ENCODE measurements around the gene FRS2. TPM values are rescaled to one million over a fixed set of nuclear protein-coding genes. Genes with fewer than 3 reads are reported as not detected.
A peak's percentile ranks its signal among the peaks of the same experiment; 100 is the strongest.

Gene FRS2
- total RNA-seq, 1 donor from 2014 or later, result 29.7 TPM

GRCh38 chr12:69534389-69534822, 64.2 kb downstream of the FRS2 start:
- DNase-seq (peak; percentile 39), ATAC-seq (peak; percentile 99 to 100)
- Histone ChIP-seq H3K4me1 (peaks cover 18% of the 10 kb centered on the region), H3K27me3 (ENCODE audit: low read depth) (no peaks in the 10 kb centered on the region), H3K27ac (peak overlapping the region; percentile 64), H3K4me3 (no peak overlapping the region), H3K36me3 (peaks cover 15% of the 10 kb centered on the region), H3K9me3 (no peaks in the 10 kb centered on the region)
- no peak for TF ChIP-seq CTCF (IDR thresholded peaks at IDR 0.05)
- intact Hi-C loops (cut with DNase I), result no loop called here

- Histone ChIP-seq H3K4me3 (no peak overlapping the region), H3K27me3 (ENCODE audit: low read depth) (no peaks in the 10 kb centered on the region), H3K9me3 (peaks cover 9% of the 10 kb centered on the region), H3K36me3 (peaks cover 6% of the 10 kb centered on the region), H3K4me1 (no peaks in the 10 kb centered on the region), H3K27ac (no peak overlapping the region)
- TF ChIP-seq CTCF (IDR thresholded peaks at IDR 0.05), result no peak
- intact Hi-C loops (cut with DNase I), result no loop called here
- DNase-seq (no peak), ATAC-seq (no peak)
These were observed 70.8 kb downstream of the FRS2 start for GRCh38 chr12:69540987-69541386.

- Histone ChIP-seq H3K9me3 (peaks cover 9% of the 10 kb centered on the region), H3K4me1 (no peaks in the 10 kb centered on the region), H3K4me3 (no peak overlapping the region), H3K36me3 (no peaks in the 10 kb centered on the region), H3K27me3 (ENCODE audit: low read depth) (no peaks in the 10 kb centered on the region), H3K27ac (no peak overlapping the region)
- ATAC-seq, result no peak
- intact Hi-C loops (cut with DNase I), result no loop called here
- DNase-seq, result no peak
- no peak for TF ChIP-seq CTCF (IDR thresholded peaks at IDR 0.05)
These were observed 73.9 kb downstream of the FRS2 start for GRCh38 chr12:69544087-69544486.

- intact Hi-C loops (cut with DNase I), result no loop called here
- H3K27ac ChIP-seq, result no peak overlapping the region
- TF ChIP-seq CTCF (IDR thresholded peaks at IDR 0.05), result no peak
- no peaks in the 10 kb centered on the region for H3K36me3 ChIP-seq
- H3K9me3 ChIP-seq, result peaks cover 9% of the 10 kb centered on the region
- no peaks in the 10 kb centered on the region for H3K4me1 ChIP-seq
- DNase-seq (no peak), ATAC-seq (no peak)
- no peak overlapping the region for H3K4me3 ChIP-seq
- no peaks in the 10 kb centered on the region for H3K27me3 ChIP-seq (ENCODE audit: low read depth)
These were observed 74.9 kb downstream of the FRS2 start for GRCh38 chr12:69545081-69545480.

- Histone ChIP-seq H3K4me3 (no peak overlapping the region), H3K4me1 (no peaks in the 10 kb centered on the region), H3K27ac (no peak overlapping the region), H3K27me3 (ENCODE audit: low read depth) (no peaks in the 10 kb centered on the region), H3K9me3 (peaks cover 9% of the 10 kb centered on the region), H3K36me3 (no peaks in the 10 kb centered on the region)
- DNase-seq (no peak), ATAC-seq (no peak)
- no peak for TF ChIP-seq CTCF (IDR thresholded peaks at IDR 0.05)
- intact Hi-C loops (cut with DNase I), result no loop called here
These were observed 76.7 kb downstream of the FRS2 start for GRCh38 chr12:69546693-69547438.

Data from lower lobe of right lung (tissue), 2 donors.